Kidney (tissue), 14 donors: ENCODE measurements around the gene LMNTD1. TPM values are rescaled to one million over a fixed set of nuclear protein-coding genes. Genes with fewer than 3 reads are reported as not detected.

Experiments
- DNase-seq, 5 donors: peaks; one replicate each; pipeline ENCODE4 v3.0.0-alpha.2; 2013 to 2020
- FAIRE-seq: peaks from 2 replicates; lab custom pipeline; 2012; peaks lifted over from hg19 to GRCh38; lab: Jason Lieb, UNC
- H3K27ac ChIP-seq, 2 donors: one replicate each; pipeline ENCODE4 v1.7.0; 2013; ENCODE audit warnings: low read depth in 2 of 2, low read length in 2 of 2, inconsistent platforms in 1 of 2
- H3K27me3 ChIP-seq: one replicate; pipeline ENCODE4 v1.7.1; 2013; ENCODE audit warnings: low read length, inconsistent platforms; ENCODE audit not compliant: control insufficient read depth, insufficient read depth
- H3K36me3 ChIP-seq, 3 donors: one replicate each; pipeline versions ENCODE4 v1.7.0 to v1.7.1; 2013; ENCODE audit warnings: low read length in 3 of 3, control low read depth in 1 of 3, inconsistent platforms in 1 of 3; ENCODE audit not compliant: insufficient read depth in 3 of 3, control insufficient read depth in 2 of 3
- H3K4me1 ChIP-seq, 3 donors: one replicate each; pipeline versions ENCODE4 v1.7.0 to v1.7.1; 2013; ENCODE audit warnings: low read length in 3 of 3, inconsistent platforms in 1 of 3, low read depth in 1 of 3; ENCODE audit not compliant: control insufficient read depth in 2 of 3, insufficient read depth in 2 of 3
- H3K4me3 ChIP-seq, 3 donors: one replicate each; pipeline versions ENCODE4 v1.7.0 to v1.8.1; 2013; ENCODE audit warnings: low read length in 3 of 3, control low read depth in 1 of 3, inconsistent platforms in 1 of 3
- H3K9ac ChIP-seq, 3 donors: one replicate each; pipeline versions ENCODE4 v1.7.0 to v1.7.1; 2013; ENCODE audit warnings: low read length in 3 of 3, control low read depth in 1 of 3, inconsistent platforms in 1 of 3
- H3K9me3 ChIP-seq, 3 donors: one replicate each; pipeline versions ENCODE4 v1.7.0 to v1.7.1; 2013; ENCODE audit warnings: low read length in 3 of 3, control low read depth in 1 of 3, inconsistent platforms in 1 of 3; ENCODE audit not compliant: control insufficient read depth in 2 of 3, insufficient read depth in 1 of 3
- intact Hi-C: fragments of 100-400 bp; cut with DNase I; formaldehyde crosslinking; loops from one replicate; pipeline ENCODE4 v1.11.1; 2022
- polyA plus RNA-seq: library from polyadenylated mRNA; stranded (reverse); fragments of 350-450 nt; fragmentation: Illumina TruSeq; extraction: RNeasy Lipid Tissue Mini Kit (QIAGEN cat#74804); gene quantifications from one replicate; pipeline ENCODE4 v1.2.3, GENCODE V29; 2014; ENCODE audit warnings: low read depth, low replicate concordance; ENCODE audit not compliant: insufficient read depth
- total RNA-seq: library from RNA; stranded (reverse); fragmentation: NEBNext Ultra II Directional; extraction: Animal tissue kit (Norgen Biotek cat#: 25700); gene quantifications from one replicate; pipeline ENCODE4 v1.2.1, GENCODE V29; 2021
- TF ChIP-seq, protein P1 (sequence below): IDR thresholded peaks from 3 replicates; pipeline ENCODE4 v1.5.1; 2012; ENCODE audit warnings: mild to moderate bottlenecking, moderate library complexity, borderline replicate concordance; ENCODE audit not compliant: insufficient read depth; ENCODE audit errors: extremely low read depth
- donor health status: control.
- donor health status: control.
- donor health status: control.
- donor health status: control.
- donor health status: control.
- donor health status: DM: yes; HTN: yes; CAD: no.
- donor health status: Normal renal cell carcinoma (clear cell type).

The LMNTD1 gene
- total and polyA plus RNA-seq, 2 donors from 2014 or later, result not detected

DNA sequence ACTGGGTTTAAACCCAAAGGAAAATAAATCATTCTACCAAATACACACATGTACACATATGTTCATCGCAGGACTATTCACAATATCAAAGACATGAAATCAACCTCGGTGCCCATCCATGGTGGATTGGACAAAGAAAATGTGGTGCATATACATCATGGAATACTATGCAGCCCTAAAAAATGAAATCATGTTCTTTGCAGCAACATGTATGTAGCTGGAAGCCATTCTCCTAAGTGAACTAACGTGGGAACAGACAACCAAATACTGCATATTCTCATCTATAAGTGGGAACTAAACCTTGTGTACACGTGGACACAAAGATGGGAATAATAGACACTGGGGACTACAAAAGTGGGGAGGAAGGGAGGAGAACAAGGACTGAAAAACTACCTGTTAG, 96.6 kb downstream of the LMNTD1 start:
- TF ChIP-seq, protein P1, sequence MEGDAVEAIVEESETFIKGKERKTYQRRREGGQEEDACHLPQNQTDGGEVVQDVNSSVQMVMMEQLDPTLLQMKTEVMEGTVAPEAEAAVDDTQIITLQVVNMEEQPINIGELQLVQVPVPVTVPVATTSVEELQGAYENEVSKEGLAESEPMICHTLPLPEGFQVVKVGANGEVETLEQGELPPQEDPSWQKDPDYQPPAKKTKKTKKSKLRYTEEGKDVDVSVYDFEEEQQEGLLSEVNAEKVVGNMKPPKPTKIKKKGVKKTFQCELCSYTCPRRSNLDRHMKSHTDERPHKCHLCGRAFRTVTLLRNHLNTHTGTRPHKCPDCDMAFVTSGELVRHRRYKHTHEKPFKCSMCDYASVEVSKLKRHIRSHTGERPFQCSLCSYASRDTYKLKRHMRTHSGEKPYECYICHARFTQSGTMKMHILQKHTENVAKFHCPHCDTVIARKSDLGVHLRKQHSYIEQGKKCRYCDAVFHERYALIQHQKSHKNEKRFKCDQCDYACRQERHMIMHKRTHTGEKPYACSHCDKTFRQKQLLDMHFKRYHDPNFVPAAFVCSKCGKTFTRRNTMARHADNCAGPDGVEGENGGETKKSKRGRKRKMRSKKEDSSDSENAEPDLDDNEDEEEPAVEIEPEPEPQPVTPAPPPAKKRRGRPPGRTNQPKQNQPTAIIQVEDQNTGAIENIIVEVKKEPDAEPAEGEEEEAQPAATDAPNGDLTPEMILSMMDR, result no peak
- no peak for FAIRE-seq
- no peaks in the 10 kb centered on the region for H3K27me3 ChIP-seq
- H3K36me3 ChIP-seq, result no peaks in the 10 kb centered on the region
- no peak for DNase-seq
- intact Hi-C loops, result no loop called here
- H3K9ac ChIP-seq, result no peak overlapping the region
- no peak overlapping the region for H3K27ac ChIP-seq
- H3K4me3 ChIP-seq, result no peak overlapping the region
- no peaks in the 10 kb centered on the region for H3K4me1 ChIP-seq
- peaks cover 0 to 4% (median 0%) of the 10 kb centered on the region in 3 donors for H3K9me3 ChIP-seq

DNA sequence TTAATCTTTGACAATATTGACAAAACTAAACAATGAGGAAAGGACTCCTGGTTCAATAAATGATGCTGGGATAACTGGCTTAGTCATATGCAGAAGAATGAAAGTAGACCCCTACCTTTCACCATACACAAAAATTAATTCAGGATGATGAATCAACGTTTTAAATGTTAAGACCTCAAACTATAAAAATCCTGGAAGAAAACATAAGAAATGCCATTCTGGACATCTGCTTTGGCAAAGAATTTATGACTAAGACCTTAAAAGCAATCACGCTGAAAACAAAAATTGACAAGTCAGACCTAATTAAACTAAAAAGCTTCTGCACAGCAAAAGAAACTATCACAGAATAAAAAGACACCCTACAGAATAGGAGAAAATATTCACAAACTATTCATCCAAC, 97.4 kb downstream of the LMNTD1 start:
- Histone ChIP-seq H3K4me3 (no peak overlapping the region), H3K27ac (no peak overlapping the region), H3K9ac (no peak overlapping the region), H3K27me3 (no peaks in the 10 kb centered on the region), H3K36me3 (no peaks in the 10 kb centered on the region), H3K4me1 (no peaks in the 10 kb centered on the region), H3K9me3 (peaks cover 0 to 4% (median 0%) of the 10 kb centered on the region in 3 donors)
- TF ChIP-seq, protein P1, result no peak
- no peak for DNase-seq
- intact Hi-C loops, result no loop called here
- no peak for FAIRE-seq

DNA sequence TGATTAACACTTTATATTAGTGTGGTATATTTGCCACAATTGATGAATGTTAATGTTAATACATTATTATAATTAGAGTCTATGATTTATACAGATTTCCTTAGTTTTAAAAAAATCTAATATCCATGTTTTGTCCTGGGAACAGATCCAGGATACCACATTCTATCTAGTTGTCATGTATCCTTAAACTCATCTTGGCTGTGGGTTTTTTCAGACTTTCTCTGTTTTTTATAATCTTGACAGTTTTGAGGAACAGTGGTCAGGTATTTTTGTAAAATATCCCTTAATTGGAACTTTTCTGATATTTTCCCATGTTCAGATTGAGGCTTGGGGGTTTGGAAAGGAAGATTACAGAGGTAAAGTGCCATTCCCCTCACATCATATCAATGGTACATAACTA, 104.1 kb downstream of the LMNTD1 start:
- no peaks in the 10 kb centered on the region for H3K9me3 ChIP-seq
- no peak for DNase-seq
- H3K36me3 ChIP-seq, result no peaks in the 10 kb centered on the region
- H3K27me3 ChIP-seq, result no peaks in the 10 kb centered on the region
- no peaks in the 10 kb centered on the region for H3K4me1 ChIP-seq
- H3K4me3 ChIP-seq, result no peak overlapping the region
- no peak for FAIRE-seq
- TF ChIP-seq, protein P1, result no peak
- H3K9ac ChIP-seq, result no peak overlapping the region
- intact Hi-C loops, result loop anchor here (10.0 kb wide), 1 partner anchor 576 kb away; no protein-coding TSS in a partner anchor
- no peak overlapping the region for H3K27ac ChIP-seq

DNA sequence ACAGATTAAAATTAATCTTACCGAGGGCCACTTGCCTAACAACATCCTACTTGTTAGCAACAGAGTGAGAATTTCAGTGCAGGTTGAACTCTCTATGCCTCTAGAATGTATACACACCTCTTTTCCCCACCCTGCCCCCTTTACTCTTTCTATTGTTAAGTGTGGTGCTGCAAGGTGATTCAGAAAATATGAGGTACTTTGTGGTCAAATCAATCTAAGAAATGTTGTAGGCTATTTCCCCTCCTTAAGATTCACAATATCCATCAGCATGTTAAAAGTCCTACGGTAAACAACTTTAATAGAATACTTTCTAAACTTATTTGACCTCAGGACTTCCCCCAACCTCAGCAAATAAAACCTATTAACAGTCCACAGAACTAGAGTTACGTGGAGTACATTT, 106.0 kb downstream of the LMNTD1 start:
- H3K4me3 ChIP-seq, result no peak overlapping the region
- H3K9me3 ChIP-seq, result no peaks in the 10 kb centered on the region
- no peak overlapping the region for H3K27ac ChIP-seq
- H3K36me3 ChIP-seq, result no peaks in the 10 kb centered on the region
- intact Hi-C loops, result loop anchor here (10.0 kb wide), 1 partner anchor 578 kb away; no protein-coding TSS in a partner anchor
- no peaks in the 10 kb centered on the region for H3K27me3 ChIP-seq
- DNase-seq (no peak), FAIRE-seq (no peak)
- H3K4me1 ChIP-seq, result no peaks in the 10 kb centered on the region
- no peak overlapping the region for H3K9ac ChIP-seq
- TF ChIP-seq, protein P1, result no peak
